Inflammatory macrophage (primary cell): ENCODE results near the gene ALAD.
"Not testable (repeated sequence)": the region's sequence is repeated elsewhere in the genome, so short reads cannot be mapped to it uniquely, and the experiment has no call there.

ENCODE experiments used
- DNase-seq, 2 donors: peaks; one replicate each; pipeline ENCODE4 v3.0.0-alpha.2; 2020 to 2022
- total RNA-seq, 18 experiments: gene quantifications; one replicate each; lab custom pipeline; 2026; ENCODE audit warnings: mixed read lengths in 6 of 18, inconsistent platforms in 2 of 18; lab: John Stamatoyannopoulos, UW

Gene ALAD
- 9.8 to 48.4 (median 29.2) reads per million in 18 experiments for total RNA-seq

DNA sequence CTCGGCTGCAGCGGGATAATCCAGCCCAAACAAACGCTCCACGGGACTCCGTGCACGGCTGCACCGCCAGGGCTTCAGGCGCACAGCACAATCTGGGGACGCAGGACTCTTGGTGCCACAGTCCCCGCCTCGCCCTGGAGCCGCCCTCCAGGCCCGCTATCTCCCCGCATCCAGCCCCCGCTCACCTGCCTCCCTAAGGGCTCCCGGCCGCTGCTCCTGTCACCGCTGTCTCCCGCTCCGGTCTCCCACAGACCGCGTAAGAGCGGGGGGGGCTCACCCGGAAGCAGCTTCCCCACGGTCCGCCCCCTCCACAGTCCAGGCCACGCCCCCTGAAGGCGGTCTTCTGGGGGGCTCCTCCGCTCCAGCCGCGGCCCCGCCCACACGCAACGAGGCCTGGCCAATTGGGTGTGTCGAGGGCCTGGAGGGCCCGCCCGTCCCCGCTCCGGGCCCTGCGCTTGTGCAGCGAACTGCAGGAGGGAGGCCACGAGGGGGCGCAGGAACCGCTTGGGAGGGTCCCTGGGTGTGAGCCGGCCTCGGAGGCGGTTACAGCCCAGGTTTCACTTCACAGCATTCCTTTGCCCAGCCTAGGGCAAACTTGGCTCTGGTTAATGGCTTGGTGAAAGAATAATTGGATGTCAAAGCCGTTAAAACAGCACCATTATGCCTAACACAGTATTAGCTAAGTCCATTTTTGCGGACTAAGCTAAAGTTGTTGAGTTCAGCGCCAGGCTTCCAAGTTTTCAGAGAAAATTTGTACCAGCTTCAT is at the start of gene ALAD:
ALAD (minus strand) TSS at position 258 of the 766 bp plus-strand sequence. CDS start 7,725 bp downstream, outside the sequence.
- peak; percentile 99 to 100 for DNase-seq

- peak in 1 of 2 donors; percentile 30 for DNase-seq
These were observed 48.3 kb upstream of the ALAD start for GRCh38 chr9:113449376-113449775.

DNA sequence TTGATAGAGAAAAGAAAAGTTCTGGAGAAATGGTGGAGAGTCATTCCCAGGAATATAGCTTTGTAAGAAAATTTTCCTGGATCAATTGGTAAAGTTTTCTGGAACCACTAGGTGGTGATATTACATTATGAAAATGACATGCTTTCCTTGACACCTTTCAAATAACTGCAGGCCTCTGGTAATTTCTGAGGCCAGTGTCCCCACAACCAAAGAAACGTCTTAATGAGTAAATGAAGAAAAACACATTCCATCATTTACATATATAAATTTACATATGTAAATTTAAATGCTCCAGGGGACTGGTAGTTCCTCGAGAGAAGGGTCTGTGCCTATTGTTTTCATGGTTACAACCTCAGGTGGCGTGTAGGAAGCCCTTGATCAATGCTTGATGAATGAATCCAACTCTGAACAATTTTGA is 45.2 kb upstream of the ALAD start:
- DNase-seq = peak; percentile 24 to 54

GRCh38 chr9:113444736-113445135 is 43.7 kb upstream of the ALAD start:
- no peak for DNase-seq

- not testable (repeated sequence) for DNase-seq
These were observed 36.6 kb upstream of the ALAD start for GRCh38 chr9:113437716-113438115.

- DNase-seq = peak in 1 of 2 donors; percentile 61
These were observed 35.8 kb upstream of the ALAD start for GRCh38 chr9:113436728-113437515.

GRCh38 chr9:113431191-113431590 is 30.1 kb upstream of the ALAD start:
- no peak for DNase-seq

- DNase-seq = no peak
These were observed 27.1 kb upstream of the ALAD start for GRCh38 chr9:113428062-113428615.

GRCh38 chr9:113427629-113428028 is 26.5 kb upstream of the ALAD start:
- DNase-seq = peak; percentile 24 to 32

GRCh38 chr9:113426701-113427100 is 25.6 kb upstream of the ALAD start:
- no peak for DNase-seq

- DNase-seq = no peak
These were observed 24.0 kb upstream of the ALAD start for GRCh38 chr9:113425072-113425471.

- DNase-seq = no peak
These were observed 20.6 kb upstream of the ALAD start for GRCh38 chr9:113421726-113422125.

DNA sequence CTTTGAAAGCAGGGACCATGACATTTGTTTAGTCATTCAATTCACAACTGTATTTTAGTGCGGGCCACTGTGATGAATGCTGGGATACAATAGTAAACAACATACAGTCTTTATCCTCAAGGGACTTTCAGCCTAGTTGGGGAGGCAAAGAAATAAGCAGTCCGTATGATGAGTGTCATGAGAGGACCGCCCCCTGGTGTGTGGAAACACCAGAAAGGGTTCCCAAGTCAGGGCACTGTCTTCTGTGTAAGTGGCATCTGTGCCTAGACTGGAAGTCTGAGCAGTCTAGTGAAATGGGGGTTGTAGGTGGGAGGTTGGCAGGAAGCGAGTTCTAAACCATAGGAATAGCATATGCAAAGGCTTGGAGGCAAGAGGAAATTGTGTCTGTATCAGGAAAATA is 16.3 kb upstream of the ALAD start:
- DNase-seq = peak; percentile 48 to 49

DNA sequence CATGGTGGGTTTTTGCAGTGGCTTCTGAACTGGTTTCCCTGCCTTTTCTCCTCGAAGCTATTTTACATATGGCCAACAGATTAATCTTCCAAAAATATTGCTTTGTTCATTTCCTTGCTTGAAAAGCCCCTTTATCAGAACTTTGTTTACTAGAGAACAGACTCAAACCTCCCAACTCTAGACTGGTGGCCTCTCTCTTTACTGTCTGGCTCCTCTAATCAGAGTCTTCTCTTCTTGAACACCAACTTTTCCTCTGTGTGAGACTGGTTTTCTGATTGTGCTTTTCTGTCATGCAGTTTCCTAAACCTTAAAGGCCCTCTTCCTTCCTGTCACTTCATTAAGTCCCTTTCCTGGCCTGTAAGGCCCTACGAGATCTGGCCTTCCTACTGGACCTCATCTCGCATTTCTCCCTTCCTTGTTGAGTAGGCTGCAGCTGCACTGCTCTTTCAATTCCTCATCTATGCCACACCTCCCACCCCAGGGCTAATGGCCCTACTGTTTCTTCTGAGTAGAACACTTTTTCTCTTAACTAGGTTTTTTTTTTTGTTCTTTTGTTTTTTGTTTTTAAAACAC is 15.2 kb upstream of the ALAD start:
- peak; percentile 78 to 82 for DNase-seq

DNA sequence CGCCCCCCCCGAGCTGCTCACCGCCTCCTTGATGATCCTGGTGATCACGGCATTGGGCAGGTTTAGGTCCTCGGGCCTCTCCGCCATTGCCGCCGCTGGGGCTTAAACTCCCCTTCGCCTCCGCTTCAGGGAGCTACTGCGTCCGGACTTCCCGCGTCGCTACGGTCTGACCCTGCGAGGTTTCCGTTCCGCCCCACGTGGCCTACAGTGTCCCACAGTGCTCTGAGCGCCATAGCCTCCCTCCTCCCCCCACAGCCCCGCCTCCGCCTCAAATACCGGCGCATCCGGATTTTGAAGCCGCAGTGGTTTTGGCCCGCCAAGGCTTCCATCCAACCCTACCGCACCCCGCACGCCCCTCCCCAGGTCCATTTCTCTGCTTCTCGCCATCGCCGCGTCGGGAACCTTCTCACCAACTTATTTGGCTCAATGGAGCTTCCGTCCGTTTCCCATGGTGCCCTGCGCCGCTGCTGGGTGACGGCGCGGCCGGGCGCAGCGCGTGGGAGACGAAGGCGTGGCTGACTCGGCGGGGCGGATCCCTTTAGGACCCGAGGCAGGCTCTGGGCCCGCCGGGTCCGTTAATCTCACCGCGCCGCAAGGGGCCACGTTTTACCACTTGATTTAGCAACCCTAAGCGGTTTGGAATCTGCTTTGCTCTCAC is 9.3 kb upstream of the ALAD start, which contains the start of the genes C9orf43 and POLE3:
C9orf43 (plus strand) TSS at position 541 of the 658 bp plus-strand sequence. CDS start 2,747 bp downstream, outside the sequence.
POLE3 (minus strand) TSS at position 469 of the 658 bp plus-strand sequence; CDS start at position 87, 382 bp downstream.
- peak; percentile 97 to 98 for DNase-seq

- no peak for DNase-seq
These were observed 8.8 kb upstream of the ALAD start for GRCh38 chr9:113409883-113410206.

DNA sequence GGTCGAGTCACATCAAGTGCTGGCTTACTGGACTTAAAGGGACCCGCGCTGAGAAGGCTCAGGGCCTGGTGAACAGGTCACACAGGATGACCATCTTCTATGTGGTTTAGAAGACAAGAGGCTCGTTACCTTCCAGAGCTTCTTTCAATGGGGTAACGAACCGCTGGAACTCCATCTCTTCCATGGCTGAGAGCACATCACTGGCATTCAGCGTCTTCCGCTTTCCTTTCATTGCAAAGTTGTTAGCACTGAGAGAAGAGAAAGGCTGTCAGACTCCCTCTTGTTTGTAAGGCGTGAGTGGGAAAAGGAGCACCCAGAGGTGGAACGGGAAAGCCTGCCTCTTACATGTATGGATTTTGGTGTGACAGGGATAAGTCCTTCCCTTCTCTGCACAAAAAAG is 8.4 kb upstream of the ALAD start:
- no peak for DNase-seq

DNA sequence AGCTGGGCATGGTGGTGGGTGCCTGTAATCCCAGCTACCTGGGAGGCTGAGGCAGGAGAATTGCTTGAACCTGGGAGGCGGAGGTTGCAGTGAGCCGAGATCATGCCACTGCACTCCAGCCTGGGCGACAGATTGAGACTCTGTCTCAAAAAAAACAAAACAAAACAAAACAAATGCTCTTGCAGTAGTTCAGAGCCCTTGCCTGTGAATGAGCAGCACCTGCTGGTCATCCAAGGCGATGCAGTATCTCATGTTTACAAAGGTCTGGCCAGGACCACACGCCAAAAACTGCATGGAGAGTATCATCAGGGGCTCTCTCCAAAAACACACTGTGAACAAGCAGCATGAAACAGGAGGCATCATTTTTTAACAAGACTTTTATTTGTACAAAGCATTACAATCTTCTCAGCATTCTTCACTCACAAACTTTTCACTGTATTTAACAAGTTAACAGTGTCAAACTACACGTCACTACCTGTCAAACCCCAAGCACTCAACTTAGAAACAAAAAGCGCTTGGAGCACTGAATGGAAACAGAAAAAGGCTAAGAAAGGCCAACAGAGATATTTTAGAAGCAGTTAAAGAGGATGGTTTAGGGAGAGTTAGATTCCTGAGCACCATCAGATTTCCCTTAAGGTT is 5.9 kb upstream of the ALAD start:
- DNase-seq = peak; percentile 68 to 75

DNA sequence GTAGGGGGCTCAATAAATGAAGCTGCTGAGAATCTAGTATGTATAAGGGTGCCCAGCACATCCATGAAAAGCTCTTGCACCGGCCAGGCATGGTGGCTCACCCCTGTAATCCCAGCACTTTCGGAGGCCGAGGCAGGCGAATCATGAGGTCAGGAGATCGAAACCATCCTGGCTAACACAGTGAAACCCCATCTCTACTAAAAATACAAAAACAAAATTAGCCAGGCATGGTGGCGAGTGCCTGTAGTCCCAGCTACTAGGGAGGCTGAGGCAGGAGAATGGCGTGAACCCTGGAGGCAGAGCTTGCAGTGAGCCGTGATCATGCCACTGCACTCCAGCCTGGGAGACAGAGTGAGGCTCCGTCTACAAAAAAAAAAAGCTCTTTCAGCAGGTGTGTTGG is 5.3 kb upstream of the ALAD start:
- not testable (repeated sequence) for DNase-seq

GRCh38 chr9:113403646-113404045 is 2.6 kb upstream of the ALAD start:
- DNase-seq = peak; percentile 73 to 80

GRCh38 chr9:113399646-113400200 is 1.4 kb downstream of the ALAD start:
- DNase-seq = no peak
